NB4 (cell line): ENCODE measurements around the gene VEGFB.

Experiments used
- DNase-seq: peaks from one replicate; pipeline ENCODE4 v3.0.0; 2010; ENCODE audit warnings: low read depth
- H3K4me3 ChIP-seq: one replicate; pipeline ENCODE4 v1.5.1; 2011; ENCODE audit warnings: mild to moderate bottlenecking, low read depth, low read length, moderate library complexity
- CTCF ChIP-seq: IDR thresholded peaks from one replicate; pipeline ENCODE4 v1.5.1; 2012; ENCODE audit warnings: low read depth, low read length
- MYC ChIP-seq: IDR thresholded peaks from 2 replicates; pipeline ENCODE4 v1.6.1; 2011; ENCODE audit warnings: low read depth, low read length
- POLR2A ChIP-seq: IDR thresholded peaks from 2 replicates; pipeline ENCODE4 v1.6.1; 2011; ENCODE audit warnings: mild to moderate bottlenecking; ENCODE audit not compliant: insufficient read length; ENCODE audit errors: extremely low read depth
- TF ChIP-seq, protein P1 (sequence below): IDR thresholded peaks from 2 replicates; pipeline ENCODE4 v1.6.1; 2011; ENCODE audit warnings: low read depth, low read length

VEGFB gene

DNA sequence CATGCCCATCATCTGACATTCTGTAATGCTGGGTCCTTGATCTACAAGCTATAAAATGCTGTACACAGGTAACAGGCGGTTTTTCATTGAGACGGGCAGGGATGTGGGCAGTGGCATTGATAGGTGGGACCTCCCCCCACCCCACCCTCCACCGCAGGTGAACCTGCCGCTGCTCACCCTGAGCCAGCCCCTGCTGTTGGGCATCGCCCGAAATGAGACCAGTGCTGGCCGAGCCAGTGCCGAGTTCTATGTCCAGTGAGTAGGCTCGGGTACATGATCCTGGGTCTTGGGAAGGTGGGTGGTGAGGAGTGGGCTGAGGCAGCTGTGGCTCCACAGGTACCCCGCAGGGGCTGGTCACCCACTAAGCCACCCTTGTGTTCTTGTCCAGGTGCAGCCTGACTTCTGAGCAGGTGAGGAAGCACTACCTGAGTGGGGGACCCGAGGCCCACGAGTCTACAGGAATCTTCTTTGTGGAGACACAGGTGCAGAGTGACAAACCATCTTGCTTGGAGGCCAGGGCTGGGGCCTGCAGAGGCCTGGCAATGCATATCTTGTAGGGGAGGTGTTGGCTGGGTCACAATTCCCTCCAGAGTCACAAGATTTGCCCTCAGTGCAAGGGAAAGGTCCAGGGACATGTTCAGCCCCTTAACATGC, 5.2 kb upstream of the VEGFB start:
- no peak for DNase-seq
- H3K4me3 ChIP-seq = no peak overlapping the region
- TF ChIP-seq, protein P1, sequence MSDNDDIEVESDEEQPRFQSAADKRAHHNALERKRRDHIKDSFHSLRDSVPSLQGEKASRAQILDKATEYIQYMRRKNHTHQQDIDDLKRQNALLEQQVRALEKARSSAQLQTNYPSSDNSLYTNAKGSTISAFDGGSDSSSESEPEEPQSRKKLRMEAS = no peak
- TF ChIP-seq POLR2A = no peak
- no peak for TF ChIP-seq CTCF
- TF ChIP-seq MYC = no peak

DNA sequence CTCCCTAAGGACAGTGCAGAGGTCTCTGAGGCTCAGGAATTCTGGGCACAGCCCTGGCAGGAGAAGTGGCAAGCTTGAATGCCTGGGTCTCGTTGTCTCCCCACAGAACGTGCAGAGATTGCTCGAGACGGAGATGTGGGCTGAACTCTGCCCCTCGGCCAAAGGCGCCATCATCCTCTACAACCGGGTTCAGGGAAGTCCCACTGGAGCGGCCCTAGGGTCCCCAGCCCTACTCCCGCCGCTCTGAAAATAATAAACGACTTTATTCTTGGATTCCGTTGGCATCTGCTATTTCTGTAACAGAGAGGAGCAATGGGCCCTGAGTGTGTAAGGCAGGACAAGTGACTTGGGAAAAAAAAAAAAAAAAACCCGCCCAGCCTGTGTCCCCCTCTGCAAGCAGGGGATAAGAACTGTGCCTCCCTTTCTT, 4.6 kb upstream of the VEGFB start:
- H3K4me3 ChIP-seq = peak overlapping the region; percentile 70
- TF ChIP-seq POLR2A (no peak), CTCF (no peak)
- DNase-seq = no peak

DNA sequence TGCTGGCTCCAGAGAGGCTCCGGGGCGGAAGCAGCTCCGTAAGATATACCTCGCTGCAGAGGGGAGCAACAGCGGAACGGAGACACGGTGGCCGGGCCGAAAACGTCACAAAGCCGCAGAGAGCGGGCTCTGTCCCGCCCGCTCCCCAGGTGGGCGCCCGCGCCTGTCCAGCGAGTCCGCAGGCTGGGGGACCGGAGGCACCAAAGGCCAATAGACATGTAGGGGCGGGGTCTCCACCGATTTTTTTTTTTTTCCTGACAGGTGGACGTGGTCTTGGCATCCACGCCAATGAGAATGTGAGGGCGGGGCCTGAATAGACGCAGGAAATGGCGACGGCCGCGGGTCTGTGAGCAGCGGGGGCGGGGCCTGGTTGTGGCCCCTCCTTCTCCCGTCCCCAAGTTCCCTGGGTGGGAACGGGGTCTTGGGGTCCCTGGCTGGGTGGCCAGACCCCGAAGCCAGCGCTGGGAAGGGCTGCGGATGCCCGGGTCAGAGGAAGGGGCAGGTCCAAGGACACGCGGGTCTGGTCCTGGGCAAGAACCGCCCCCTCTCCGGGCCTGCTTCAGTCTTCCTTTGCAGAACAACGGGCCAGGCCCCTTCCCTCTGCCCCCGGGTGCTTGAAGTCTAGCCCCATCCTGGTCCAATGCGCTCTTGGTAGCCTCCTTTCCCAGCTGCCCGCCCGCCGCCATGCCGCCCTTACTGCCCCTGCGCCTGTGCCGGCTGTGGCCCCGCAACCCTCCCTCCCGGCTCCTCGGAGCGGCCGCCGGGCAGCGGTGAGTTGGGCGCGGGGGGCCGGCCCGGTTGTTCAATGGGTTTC, 4.0 kb upstream of the VEGFB start, which contains the start of gene DNAJC4:
TSS of gene DNAJC4 (plus strand) at position 378 of the 814 bp plus-strand sequence. CDS start at position 685, 307 bp downstream.
- H3K4me3 ChIP-seq = peak within 1 kb of the TSS; percentile 70
- TF ChIP-seq, protein P1 = peak; percentile 46; the same call in 1 of the 2 replicates
- TF ChIP-seq POLR2A (peak; percentile 49), CTCF (no peak), MYC (peak; percentile 55)
- DNase-seq = peak; percentile 95

- H3K4me3 ChIP-seq = peak overlapping the region; percentile 70
- TF ChIP-seq POLR2A = peak; percentile 2
- no peak for TF ChIP-seq CTCF
- TF ChIP-seq MYC = peak; percentile 16; the same call in 1 of the 2 replicates
- TF ChIP-seq, protein P1 = no peak
- peak; percentile 78 for DNase-seq
Observed at GRCh38 chr11:64230985-64231365, 3.4 kb upstream of the VEGFB start.

GRCh38 chr11:64231546-64231945, 2.8 kb upstream of the VEGFB start:
- TF ChIP-seq POLR2A (no peak), CTCF (no peak), MYC (no peak)
- TF ChIP-seq, protein P1 = no peak
- no peak for DNase-seq
- H3K4me3 ChIP-seq = no peak overlapping the region
